ENCODE data around the gene P2RX5.

DNA sequence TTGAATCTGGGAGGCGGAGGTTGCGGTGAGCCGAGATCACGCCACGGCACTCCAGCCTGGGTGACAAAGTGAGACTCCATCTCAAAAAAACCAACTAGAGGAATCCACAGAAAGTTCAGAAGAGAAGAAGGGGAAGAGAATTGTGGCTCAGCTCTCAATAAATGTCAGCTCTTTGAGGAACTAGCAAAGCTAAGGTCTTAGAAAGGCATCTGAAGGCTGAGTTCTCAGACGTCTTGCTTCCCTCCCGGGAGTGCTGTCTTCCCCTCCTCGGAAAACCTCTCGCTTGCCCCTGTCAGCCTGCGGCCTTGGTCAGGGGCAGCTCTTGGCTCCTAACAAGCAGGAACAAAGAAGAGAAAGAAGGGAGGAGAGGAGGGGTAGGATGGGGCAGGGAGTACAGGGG, 65.2 kb downstream of the P2RX5 start:
- TF ChIP-seq ATF7 (IDR thresholded peaks at IDR 0.05; ENCODE audit: low read depth) (no peak), RFX5 (IDR thresholded peaks at IDR 0.05; ENCODE audit: low read depth, low read length) (no peak), WRNIP1 (IDR thresholded peaks at IDR 0.05; ENCODE audit: borderline replicate concordance, low read depth, low read length) (no peak), ZBED1 (IDR thresholded peaks at IDR 0.05; ENCODE audit: borderline replicate concordance) (no peak), EED (IDR thresholded peaks at IDR 0.05; ENCODE audit: low read depth) (no peak), EGR1 (IDR thresholded peaks at IDR 0.05; ENCODE audit: borderline replicate concordance in 1 of 2, low read depth in 2 of 2, low read length in 2 of 2) (no peak), POLR2AphosphoS5 (IDR thresholded peaks at IDR 0.05; ENCODE audit: low read length) (no peak)
- TF ChIP-seq, protein P1, sequence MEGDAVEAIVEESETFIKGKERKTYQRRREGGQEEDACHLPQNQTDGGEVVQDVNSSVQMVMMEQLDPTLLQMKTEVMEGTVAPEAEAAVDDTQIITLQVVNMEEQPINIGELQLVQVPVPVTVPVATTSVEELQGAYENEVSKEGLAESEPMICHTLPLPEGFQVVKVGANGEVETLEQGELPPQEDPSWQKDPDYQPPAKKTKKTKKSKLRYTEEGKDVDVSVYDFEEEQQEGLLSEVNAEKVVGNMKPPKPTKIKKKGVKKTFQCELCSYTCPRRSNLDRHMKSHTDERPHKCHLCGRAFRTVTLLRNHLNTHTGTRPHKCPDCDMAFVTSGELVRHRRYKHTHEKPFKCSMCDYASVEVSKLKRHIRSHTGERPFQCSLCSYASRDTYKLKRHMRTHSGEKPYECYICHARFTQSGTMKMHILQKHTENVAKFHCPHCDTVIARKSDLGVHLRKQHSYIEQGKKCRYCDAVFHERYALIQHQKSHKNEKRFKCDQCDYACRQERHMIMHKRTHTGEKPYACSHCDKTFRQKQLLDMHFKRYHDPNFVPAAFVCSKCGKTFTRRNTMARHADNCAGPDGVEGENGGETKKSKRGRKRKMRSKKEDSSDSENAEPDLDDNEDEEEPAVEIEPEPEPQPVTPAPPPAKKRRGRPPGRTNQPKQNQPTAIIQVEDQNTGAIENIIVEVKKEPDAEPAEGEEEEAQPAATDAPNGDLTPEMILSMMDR (IDR thresholded peaks at IDR 0.05 in 2 of 3, conservative IDR thresholded peaks at IDR 0.05 in 1 of 3; ENCODE audit: control insufficient read depth in 2 of 3, extremely low read depth in 1 of 3, insufficient read depth in 1 of 3, low read depth in 3 of 3, low read length in 3 of 3), result no peak
